Prostate gland (tissue), 2 donors: Measurements from ENCODE around the gene CADPS. TPM values are rescaled to one million over a fixed set of nuclear protein-coding genes. Genes with fewer than 3 reads are reported as not detected.

Experiments used
- DNase-seq: peaks from one replicate; pipeline ENCODE4 v3.0.0-alpha.2; 2019; ENCODE audit warnings: low spot score
- H3K27ac ChIP-seq, 2 donors: fragments of 200-600 bp; sonication (generic); 2 replicates each; pipeline ENCODE4 v1.5.1; 2017 to 2019
- H3K27me3 ChIP-seq: fragments of 200-600 bp; sonication (generic); replicated peaks from 2 replicates; pipeline ENCODE4 v1.5.1; 2019; ENCODE audit not compliant: insufficient read depth
- H3K36me3 ChIP-seq, 2 donors: fragments of 200-600 bp; sonication (generic); 1 replicate in 1 of 2; 2 replicates in 1 of 2; pipeline versions ENCODE4 v1.5.1 to v1.8.1; 2017 to 2019
- H3K4me1 ChIP-seq: fragments of 200-600 bp; sonication (generic); replicated peaks from 2 replicates; pipeline ENCODE4 v1.5.1; 2019
- H3K4me3 ChIP-seq, 2 donors: fragments of 200-600 bp; sonication (generic); 2 replicates each; pipeline ENCODE4 v1.5.1; 2017 to 2019
- H3K9me3 ChIP-seq: fragments of 200-600 bp; sonication (generic); 2 replicates; pipeline ENCODE4 v1.5.1; 2017
- POLR2A ChIP-seq: fragments of 450-650 bp; IDR thresholded peaks from one replicate; pipeline ENCODE4 v1.6.1; 2016; ENCODE audit warnings: antibody characterized with exemption, mild to moderate bottlenecking
- POLR2AphosphoS5 ChIP-seq: sonication (generic); formaldehyde crosslinking; IDR thresholded peaks from one replicate; pipeline ENCODE4 v1.6.1; 2017; ENCODE audit warnings: antibody characterized with exemption
- WGBS: methylation state at CpG from one replicate; pipeline ENCODE4 v1.1.5; 2018; 5-methylcytosine and 5-hydroxymethylcytosine counted together
- intact Hi-C: fragments of 100-400 bp; cut with DNase I; formaldehyde crosslinking; loops from one replicate; pipeline ENCODE4 v1.14.2; 2022
- total RNA-seq, 2 donors: library from RNA; depleted of rRNA; stranded (reverse); fragments of >200 nt; gene quantifications; one replicate each; pipeline ENCODE4 v1.1.0, GENCODE V29; 2016
- TF ChIP-seq, protein P1 (sequence below), 4 experiments: fragments of 200-600 bp in 2 of 4; fragments of 450-650 bp in 2 of 4; sonication (generic) in 2 of 4; IDR thresholded peaks; 1 replicate in 3 of 4; 2 replicates in 1 of 4; pipeline ENCODE4 v1.5.1; 2016 to 2019; ENCODE audit warnings: antibody characterized with exemption in 4 of 4, mild to moderate bottlenecking in 2 of 4, moderate library complexity in 2 of 4

The CADPS gene
- total RNA-seq, 2 donors from 2014 or later, result 4.0 to 7.7 TPM

DNA sequence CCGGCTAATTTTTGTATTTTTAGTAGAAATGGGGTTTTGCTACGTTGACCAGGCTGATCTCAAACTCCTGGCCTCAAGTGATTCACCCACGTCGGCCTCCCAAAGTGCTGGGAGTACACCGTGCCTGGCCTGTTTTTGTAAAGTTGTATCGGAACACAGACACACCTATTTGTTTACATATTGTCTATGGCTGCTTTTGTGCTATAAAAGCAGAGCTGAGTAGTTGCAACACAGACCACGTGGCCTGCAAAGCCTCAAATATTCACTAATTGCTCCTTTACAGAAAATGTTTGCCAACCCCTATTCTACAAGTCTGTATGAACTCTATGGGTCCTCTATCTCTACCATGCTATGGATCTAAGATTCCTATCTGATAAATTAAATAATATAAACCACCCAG lies 175.5 kb downstream of the CADPS start:
- DNase-seq, result no peak
- no peak for TF ChIP-seq POLR2AphosphoS5
- no peak for TF ChIP-seq POLR2A
- no peaks in the 10 kb centered on the region for H3K36me3 ChIP-seq
- 71% methylated on average over 7 of the region's 7 CpGs for WGBS
- H3K9me3 ChIP-seq, result no peaks in the 10 kb centered on the region
- no peak overlapping the region for H3K27ac ChIP-seq
- no peaks in the 10 kb centered on the region for H3K27me3 ChIP-seq
- H3K4me1 ChIP-seq, result no peaks in the 10 kb centered on the region
- H3K4me3 ChIP-seq, result no peak overlapping the region
- intact Hi-C loops, result no loop called here

- no peak overlapping the region for H3K4me3 ChIP-seq
- intact Hi-C loops, result no loop called here
- H3K9me3 ChIP-seq, result no peaks in the 10 kb centered on the region
- H3K4me1 ChIP-seq, result no peaks in the 10 kb centered on the region
- TF ChIP-seq POLR2A, result no peak
- TF ChIP-seq POLR2AphosphoS5, result no peak
- TF ChIP-seq, protein P1, sequence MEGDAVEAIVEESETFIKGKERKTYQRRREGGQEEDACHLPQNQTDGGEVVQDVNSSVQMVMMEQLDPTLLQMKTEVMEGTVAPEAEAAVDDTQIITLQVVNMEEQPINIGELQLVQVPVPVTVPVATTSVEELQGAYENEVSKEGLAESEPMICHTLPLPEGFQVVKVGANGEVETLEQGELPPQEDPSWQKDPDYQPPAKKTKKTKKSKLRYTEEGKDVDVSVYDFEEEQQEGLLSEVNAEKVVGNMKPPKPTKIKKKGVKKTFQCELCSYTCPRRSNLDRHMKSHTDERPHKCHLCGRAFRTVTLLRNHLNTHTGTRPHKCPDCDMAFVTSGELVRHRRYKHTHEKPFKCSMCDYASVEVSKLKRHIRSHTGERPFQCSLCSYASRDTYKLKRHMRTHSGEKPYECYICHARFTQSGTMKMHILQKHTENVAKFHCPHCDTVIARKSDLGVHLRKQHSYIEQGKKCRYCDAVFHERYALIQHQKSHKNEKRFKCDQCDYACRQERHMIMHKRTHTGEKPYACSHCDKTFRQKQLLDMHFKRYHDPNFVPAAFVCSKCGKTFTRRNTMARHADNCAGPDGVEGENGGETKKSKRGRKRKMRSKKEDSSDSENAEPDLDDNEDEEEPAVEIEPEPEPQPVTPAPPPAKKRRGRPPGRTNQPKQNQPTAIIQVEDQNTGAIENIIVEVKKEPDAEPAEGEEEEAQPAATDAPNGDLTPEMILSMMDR (IDR thresholded peaks at IDR 0.05), result no peak
- no peak overlapping the region for H3K27ac ChIP-seq
- no peak for DNase-seq
- no peaks in the 10 kb centered on the region for H3K27me3 ChIP-seq
- no peaks in the 10 kb centered on the region for H3K36me3 ChIP-seq
Measured at GRCh38 chr3:62696011-62696410, 179.2 kb downstream of the CADPS start.

DNA sequence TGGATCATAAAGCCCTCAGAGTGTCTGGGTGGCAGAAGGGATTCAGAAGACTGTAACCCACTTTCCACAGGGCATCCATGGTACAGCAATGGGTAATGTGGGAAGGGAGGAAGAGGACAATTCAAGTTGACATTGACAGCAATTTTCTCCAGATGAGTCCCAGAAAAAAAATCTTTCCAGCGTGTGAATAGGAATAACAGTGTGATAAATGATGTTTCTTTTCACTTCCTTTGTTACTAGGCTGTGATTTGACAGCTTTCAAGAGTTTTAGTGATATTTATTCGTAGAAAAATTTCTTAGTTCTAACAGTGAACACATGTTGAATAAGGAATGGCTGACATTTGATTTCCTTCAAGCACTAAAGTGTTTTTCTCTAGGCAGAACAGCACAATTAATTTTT lies 186.4 kb downstream of the CADPS start:
- TF ChIP-seq POLR2A, result no peak
- TF ChIP-seq, protein P1 (IDR thresholded peaks at IDR 0.05), result no peak
- no peak for TF ChIP-seq POLR2AphosphoS5
- intact Hi-C loops, result no loop called here
- no peak for DNase-seq
- 77% methylated on average over 2 of the region's 2 CpGs for WGBS
- Histone ChIP-seq H3K27ac (no peak overlapping the region), H3K36me3 (no peaks in the 10 kb centered on the region), H3K4me3 (no peak overlapping the region), H3K4me1 (no peaks in the 10 kb centered on the region), H3K9me3 (no peaks in the 10 kb centered on the region), H3K27me3 (no peaks in the 10 kb centered on the region)

GRCh38 chr3:62688050-62688449 lies 187.2 kb downstream of the CADPS start:
- Histone ChIP-seq H3K4me1 (no peaks in the 10 kb centered on the region), H3K27me3 (no peaks in the 10 kb centered on the region), H3K9me3 (no peaks in the 10 kb centered on the region), H3K4me3 (no peak overlapping the region), H3K36me3 (no peaks in the 10 kb centered on the region), H3K27ac (no peak overlapping the region)
- no peak for TF ChIP-seq POLR2A
- TF ChIP-seq, protein P1 (IDR thresholded peaks at IDR 0.05), result no peak
- no peak for TF ChIP-seq POLR2AphosphoS5
- DNase-seq, result no peak
- intact Hi-C loops, result no loop called here
- 34% methylated on average over 2 of the region's 2 CpGs for WGBS

DNA sequence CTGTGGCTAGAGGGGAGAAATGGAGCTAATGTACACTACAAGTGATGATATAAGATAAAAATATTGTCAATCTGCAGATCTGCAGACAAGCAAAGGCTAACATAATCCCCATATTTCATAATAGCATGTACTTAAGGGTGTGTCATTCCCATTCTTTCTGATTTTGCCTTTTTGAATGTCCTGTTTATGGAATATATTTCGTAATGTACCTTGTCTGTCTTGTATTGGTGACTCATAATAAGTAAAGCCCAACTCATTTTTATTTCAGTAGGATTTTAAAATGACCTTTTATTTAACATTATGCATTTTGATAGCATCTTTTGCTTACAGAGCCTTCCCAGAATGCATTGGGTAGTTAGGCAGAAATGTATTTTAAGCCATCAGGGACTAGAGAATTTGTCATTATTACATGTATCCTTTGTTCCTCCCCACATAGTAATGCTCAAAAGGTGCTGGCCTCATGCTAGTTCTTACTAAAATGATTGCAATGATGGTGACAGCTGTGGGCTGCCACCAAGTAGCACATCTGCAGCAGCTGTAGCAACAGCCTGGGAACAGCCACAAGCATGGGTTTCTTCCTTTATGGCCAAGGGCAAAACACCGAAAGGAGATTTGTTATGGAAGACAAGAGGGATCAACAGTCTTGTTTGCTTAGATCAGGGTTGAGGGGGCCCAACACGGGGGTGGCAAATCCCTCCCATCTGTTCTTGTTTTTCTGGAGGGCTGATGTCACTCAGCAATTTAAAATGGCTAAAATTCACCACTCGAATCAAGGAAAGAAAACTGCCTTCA lies 188.5 kb downstream of the CADPS start:
- no peaks in the 10 kb centered on the region for H3K27me3 ChIP-seq
- no peaks in the 10 kb centered on the region for H3K9me3 ChIP-seq
- H3K4me3 ChIP-seq, result no peak overlapping the region
- TF ChIP-seq POLR2AphosphoS5, result no peak
- TF ChIP-seq, protein P1 (IDR thresholded peaks at IDR 0.05), result no peak
- TF ChIP-seq POLR2A, result no peak
- DNase-seq, result no peak
- intact Hi-C loops, result no loop called here
- H3K27ac ChIP-seq, result no peak overlapping the region
- H3K4me1 ChIP-seq, result no peaks in the 10 kb centered on the region
- H3K36me3 ChIP-seq, result no peaks in the 10 kb centered on the region
- WGBS, result 52% methylated on average over 4 of the region's 4 CpGs
